Immature natural killer cell (primary cell): ENCODE data around the gene HSF2BP. TPM values are rescaled to one million over a fixed set of nuclear protein-coding genes. Genes with fewer than 3 reads are reported as not detected.

Experiments
- polyA plus RNA-seq, 3 donors: library from polyadenylated mRNA; unstranded; fragments of 300-500 nt; fragmentation: Illumina TruSeq; gene quantifications; one replicate each; pipeline ENCODE4 v1.2.3, GENCODE V29; 2021

The HSF2BP gene
- polyA plus RNA-seq, 3 donors from 2014 or later: 0.27 TPM; not detected in 2

Other genes starting within 250 kb of the HSF2BP start
- 1 to 10 TPM in 1 of 3 donors, under 1 TPM in 1, not detected in 1; 0.08 to 1.2 TPM for gene SIK1, start 232.4 kb downstream of the HSF2BP start, polyA plus RNA-seq
- gene RRP1B, start 72 bp upstream of the HSF2BP start, polyA plus RNA-seq: 10 to 100 TPM in 2 of 3 donors, 1 to 10 TPM in 1; 4.9 to 31.0 (median 10.2) TPM
- gene PDXK, start 59.6 kb upstream of the HSF2BP start, polyA plus RNA-seq: 10 to 100 TPM; 47.1 to 55.2 (median 50.9) TPM
- 10 to 100 TPM; 37.9 to 63.0 (median 52.2) TPM for gene CSTB, start 116.8 kb upstream of the HSF2BP start, polyA plus RNA-seq
- gene RRP1, start 130.1 kb upstream of the HSF2BP start, polyA plus RNA-seq: 10 to 100 TPM in 2 of 3 donors, 1 to 10 TPM in 1; 6.0 to 16.3 (median 11.6) TPM
- 10 to 100 TPM in 1 of 3 donors, 1 to 10 TPM in 2; 5.6 to 11.8 (median 9.5) TPM for gene AGPAT3, start 205.7 kb upstream of the HSF2BP start, polyA plus RNA-seq